H9 (cell line): ENCODE data around the gene RASGRP4. TPM values are rescaled to one million over a fixed set of nuclear protein-coding genes. Genes with fewer than 3 reads are reported as not detected.

Source experiments
- DNase-seq: peaks from one replicate; pipeline ENCODE4 v3.0.0-alpha.2; 2017
- H2AFZ ChIP-seq: one replicate; pipeline ENCODE4 v1.6.1; 2013; ENCODE audit warnings: mild to moderate bottlenecking, low read length, control low read depth, moderate library complexity
- H2AK5ac ChIP-seq: 2 replicates; pipeline ENCODE4 v1.6.1; 2013; ENCODE audit warnings: low read length, control low read depth, mixed read lengths; ENCODE audit not compliant: insufficient read length
- H2BK120ac ChIP-seq: one replicate; pipeline ENCODE4 v1.6.1; 2013; ENCODE audit warnings: low read depth, mild to moderate bottlenecking, low read length, control low read depth, inconsistent platforms; ENCODE audit not compliant: poor library complexity, severe bottlenecking
- H2BK12ac ChIP-seq: 2 replicates; pipeline ENCODE4 v1.6.1; 2013; ENCODE audit warnings: low read length, control low read depth, mixed read lengths, low read depth; ENCODE audit not compliant: insufficient read length
- H2BK15ac ChIP-seq: 2 replicates; pipeline ENCODE4 v1.6.1; 2013; ENCODE audit warnings: low read depth, low read length, control low read depth
- H2BK20ac ChIP-seq: one replicate; pipeline ENCODE4 v1.6.1; 2013; ENCODE audit warnings: low read depth, mild to moderate bottlenecking, low read length, control low read depth, inconsistent platforms; ENCODE audit not compliant: poor library complexity, severe bottlenecking
- H2BK5ac ChIP-seq: 2 replicates; pipeline ENCODE4 v1.6.1; 2013; ENCODE audit warnings: low read length, control low read depth, mixed read lengths; ENCODE audit not compliant: insufficient read length
- H3K14ac ChIP-seq: 2 replicates; pipeline ENCODE4 v1.6.1; 2013; ENCODE audit warnings: low read length, control low read depth; ENCODE audit not compliant: insufficient read depth
- H3K18ac ChIP-seq: 2 replicates; pipeline ENCODE4 v1.6.1; 2013; ENCODE audit warnings: low read depth, mild to moderate bottlenecking, mixed read lengths, low read length, control low read depth; ENCODE audit not compliant: insufficient read length
- H3K23ac ChIP-seq: 2 replicates; pipeline ENCODE4 v1.6.1; 2013; ENCODE audit warnings: low read length, control low read depth, mixed read lengths, low read depth; ENCODE audit not compliant: insufficient read length
- H3K23me2 ChIP-seq: 2 replicates; pipeline ENCODE4 v1.6.1; 2013; ENCODE audit warnings: low read depth, mild to moderate bottlenecking, mixed read lengths, low read length, control low read depth; ENCODE audit not compliant: insufficient read length, poor library complexity, severe bottlenecking
- H3K27ac ChIP-seq: 2 replicates; pipeline ENCODE4 v1.5.1; 2013; ENCODE audit warnings: low read length, control low read depth, mixed read lengths, low read depth; ENCODE audit not compliant: insufficient read length
- H3K27me3 ChIP-seq: 2 replicates; pipeline ENCODE4 v1.6.1; 2013; ENCODE audit warnings: low read length, control low read depth, inconsistent platforms; ENCODE audit not compliant: insufficient read depth
- H3K4ac ChIP-seq: 2 replicates; pipeline ENCODE4 v1.6.1; 2013; ENCODE audit warnings: low read depth, mild to moderate bottlenecking, control low read depth, inconsistent platforms, low read length, moderate library complexity
- H3K4me1 ChIP-seq: 2 replicates; pipeline ENCODE4 v1.6.1; 2013; ENCODE audit warnings: low read length, control low read depth, inconsistent platforms; ENCODE audit not compliant: insufficient read depth
- H3K4me2 ChIP-seq: 2 replicates; pipeline ENCODE4 v1.6.1; 2013; ENCODE audit warnings: low read length, control low read depth, mixed read lengths; ENCODE audit not compliant: insufficient read length, insufficient read depth
- H3K56ac ChIP-seq: 2 replicates; pipeline ENCODE4 v1.6.1; 2013; ENCODE audit warnings: low read depth, mild to moderate bottlenecking, mixed read lengths, low read length, control low read depth; ENCODE audit not compliant: insufficient read length
- H3K79me1 ChIP-seq: 2 replicates; pipeline ENCODE4 v1.6.1; 2013; ENCODE audit warnings: low read depth, mild to moderate bottlenecking, moderate library complexity, low read length, control low read depth, inconsistent platforms; ENCODE audit not compliant: insufficient read depth, poor library complexity, severe bottlenecking
- H3K79me2 ChIP-seq: 2 replicates; pipeline ENCODE4 v1.6.1; 2013; ENCODE audit warnings: low read length, control low read depth, inconsistent platforms; ENCODE audit not compliant: insufficient read depth
- H3K9ac ChIP-seq: 2 replicates; pipeline ENCODE4 v1.6.1; 2013; ENCODE audit warnings: low read length, control low read depth, mixed read lengths; ENCODE audit not compliant: insufficient read length; ENCODE audit errors: extremely low read depth
- H3K9me3 ChIP-seq: one replicate; pipeline ENCODE4 v1.6.1; 2013; ENCODE audit warnings: low read depth, low read length, inconsistent platforms; ENCODE audit not compliant: control insufficient read depth
- H3T11ph ChIP-seq: one replicate; pipeline ENCODE4 v1.6.1; 2013; ENCODE audit warnings: mild to moderate bottlenecking, low read length, control low read depth, inconsistent platforms
- H4K20me1 ChIP-seq: one replicate; pipeline ENCODE4 v1.6.1; 2013; ENCODE audit not compliant: control insufficient read depth, insufficient read length, insufficient read depth
- H4K5ac ChIP-seq: 2 replicates; pipeline ENCODE4 v1.6.1; 2013; ENCODE audit warnings: low read depth, mild to moderate bottlenecking, mixed read lengths, low read length, control low read depth; ENCODE audit not compliant: insufficient read length
- H4K8ac ChIP-seq: replicated peaks from 2 replicates; pipeline ENCODE4 v1.6.1; 2013; ENCODE audit warnings: low read length, control low read depth, mixed read lengths, low read depth; ENCODE audit not compliant: insufficient read length
- H4K91ac ChIP-seq: 2 replicates; pipeline ENCODE4 v1.6.1; 2013; ENCODE audit warnings: low read depth, mild to moderate bottlenecking, moderate library complexity, mixed read lengths, low read length, control low read depth; ENCODE audit not compliant: insufficient read length
- H3K27ac Mint-ChIP-seq, 3 experiments: 2 replicates in 2 of 3; 3 replicates in 1 of 3; pipeline ENCODE4 v1.8.0; 2020 to 2021; ENCODE audit warnings: mixed read lengths in 3 of 3, mild to moderate bottlenecking in 1 of 3, moderate library complexity in 1 of 3
- H3K27me3 Mint-ChIP-seq: 2 replicates; pipeline ENCODE4 v1.8.0; 2021; ENCODE audit warnings: low read depth, mild to moderate bottlenecking, moderate library complexity, mixed read lengths
- H3K36me3 Mint-ChIP-seq, 3 experiments: 2 replicates in 2 of 3; 3 replicates in 1 of 3; pipeline ENCODE4 v1.8.0; 2020 to 2021; ENCODE audit warnings: low read depth in 3 of 3, mixed read lengths in 3 of 3; ENCODE audit not compliant: insufficient read depth in 1 of 3
- H3K4me1 Mint-ChIP-seq, 2 experiments: 2 replicates each; pipeline ENCODE4 v1.8.0; 2020; ENCODE audit warnings: mixed read lengths in 2 of 2
- H3K4me3 Mint-ChIP-seq, 2 experiments: 2 replicates in 1 of 2; 3 replicates in 1 of 2; pipeline ENCODE4 v1.8.0; 2020 to 2021; ENCODE audit warnings: mild to moderate bottlenecking in 2 of 2, mixed read lengths in 2 of 2, moderate library complexity in 1 of 2
- H3K9me3 Mint-ChIP-seq, 2 experiments: 2 replicates in 1 of 2; 3 replicates in 1 of 2; pipeline ENCODE4 v1.8.0; 2020; ENCODE audit warnings: mild to moderate bottlenecking in 2 of 2, mixed read lengths in 2 of 2, moderate library complexity in 1 of 2
- CTCF ChIP-seq: fragments of 200-600 bp; sonication (generic); conservative IDR thresholded peaks from 3 replicates; pipeline ENCODE4 v1.8.0; 2021; ENCODE audit warnings: antibody characterized with exemption, mild to moderate bottlenecking
- WGBS: extraction: QIAGEN DNeasy Blood & Tissue Kit; methylation state at CpG from one replicate; pipeline ENCODE4 v1.1.7; 2013; ENCODE audit warnings: missing lambda C conversion rate, low lambda C conversion rate, mixed read lengths; ENCODE audit not compliant: insufficient read length; ENCODE audit errors: extremely low coverage; 5-methylcytosine and 5-hydroxymethylcytosine counted together
- total RNA-seq: library from RNA; stranded (reverse); gene quantifications from 2 replicates; pipeline ENCODE4 v1.2.1, GENCODE V29; 2021

RASGRP4 gene
- total RNA-seq, 1 experiment from 2014 or later, result 0.28 TPM

GRCh38 chr19:38425222-38425809 is 703 bp downstream of the RASGRP4 start:
- no peak overlapping the region for H2AFZ ChIP-seq

More at GRCh38 chr19:38425222-38425809, 703 bp downstream of the RASGRP4 start:
- Histone ChIP-seq H3K27ac (no peak overlapping the region), H2BK12ac (no peak overlapping the region), H3K27me3 (no peaks in the 10 kb centered on the region), H3K9me3 (no peaks in the 10 kb centered on the region), H3K23ac (no peak overlapping the region), H4K91ac (no peak overlapping the region), H3K18ac (no peak overlapping the region), H3K79me2 (no peaks in the 10 kb centered on the region), H3K4me1 (no peaks in the 10 kb centered on the region; the same call in 1 of the 2 replicates), H4K5ac (no peak overlapping the region), H4K8ac (no peak overlapping the region), H2BK20ac (no peak overlapping the region), H3K14ac (no peak overlapping the region), H2AK5ac (no peak overlapping the region), H2BK15ac (no peak overlapping the region), H3K4ac (no peak overlapping the region), H3K56ac (no peak overlapping the region), H3T11ph (no peak overlapping the region), H3K4me2 (peak overlapping the region; percentile 14), H3K9ac (no peak overlapping the region), H4K20me1 (no peaks in the 10 kb centered on the region), H2BK5ac (no peak overlapping the region), H2BK120ac (no peak overlapping the region), H3K79me1 (no peaks in the 10 kb centered on the region), H3K23me2 (no peaks in the 10 kb centered on the region)
- H3K36me3 Mint-ChIP-seq, result no peaks in the 10 kb centered on the region
- peaks cover 4 to 14% of the 10 kb centered on the region in 2 experiments for H3K4me1 Mint-ChIP-seq
- DNase-seq, result no peak
- H3K9me3 Mint-ChIP-seq, result no peaks in the 10 kb centered on the region
- peak overlapping the region in 1 of 2 experiments; percentile 61; a peak in 2 of 5 replicates for H3K4me3 Mint-ChIP-seq
- WGBS, result no CpG with 5 or more reads among the region's 7 CpGs
- H3K27me3 Mint-ChIP-seq, result peaks cover 6% of the 10 kb centered on the region
- TF ChIP-seq CTCF, result no peak
- peak overlapping the region in 1 of 3 experiments; percentile 50; a peak in 1 of 7 replicates for H3K27ac Mint-ChIP-seq
